IPS DF 6.9 (cell line): ENCODE measurements around the gene CHMP3.
"Not testable (repeated sequence)": the region's sequence is repeated elsewhere in the genome, so short reads cannot be mapped to it uniquely, and the experiment has no call there.

Experiments used
- DNase-seq: peaks from one replicate; pipeline ENCODE4 v3.0.0-alpha.2; 2013; ENCODE audit warnings: low read depth, low spot score
- H3K27ac ChIP-seq: one replicate; pipeline ENCODE4 v1.5.1; 2013; ENCODE audit warnings: low read length, control low read depth
- H3K27me3 ChIP-seq: 2 replicates; pipeline ENCODE4 v1.6.1; 2013; ENCODE audit warnings: mild to moderate bottlenecking, low read length; ENCODE audit not compliant: control insufficient read depth, insufficient read depth
- H3K36me3 ChIP-seq: 2 replicates; pipeline ENCODE4 v1.6.1; 2013; ENCODE audit warnings: low read length; ENCODE audit not compliant: control insufficient read depth, insufficient read depth
- H3K4me1 ChIP-seq: 2 replicates; pipeline ENCODE4 v1.6.1; 2013; ENCODE audit warnings: low read length; ENCODE audit not compliant: control insufficient read depth, insufficient read depth
- H3K4me3 ChIP-seq: 2 replicates; pipeline ENCODE4 v1.5.1; 2013; ENCODE audit warnings: mild to moderate bottlenecking, low read length
- H3K9me3 ChIP-seq: 2 replicates; pipeline ENCODE4 v1.6.1; 2013; ENCODE audit warnings: low read length, inconsistent platforms; ENCODE audit not compliant: control insufficient read depth, insufficient read depth
- WGBS: extraction: QIAGEN DNeasy Blood & Tissue Kit; methylation state at CpG from one replicate; pipeline ENCODE4 v1.1.7; 2013; ENCODE audit warnings: mixed read lengths, missing lambda C conversion rate; ENCODE audit not compliant: insufficient read length, insufficient coverage; 5-methylcytosine and 5-hydroxymethylcytosine counted together

CHMP3 gene

GRCh38 chr2:86549963-86550725 lies 13.1 kb downstream of the CHMP3 start:
- not testable (repeated sequence) for H3K27me3 ChIP-seq, H3K4me3 ChIP-seq, H3K4me1 ChIP-seq, H3K36me3 ChIP-seq, DNase-seq, H3K27ac ChIP-seq, H3K9me3 ChIP-seq
- no CpG with 5 or more reads among the region's 26 CpGs for WGBS

- not testable (repeated sequence) for H3K4me3 ChIP-seq
- WGBS: no CpG with 5 or more reads among the region's 31 CpGs
Observed at GRCh38 chr2:86549440-86549839, 13.8 kb downstream of the CHMP3 start.

DNA sequence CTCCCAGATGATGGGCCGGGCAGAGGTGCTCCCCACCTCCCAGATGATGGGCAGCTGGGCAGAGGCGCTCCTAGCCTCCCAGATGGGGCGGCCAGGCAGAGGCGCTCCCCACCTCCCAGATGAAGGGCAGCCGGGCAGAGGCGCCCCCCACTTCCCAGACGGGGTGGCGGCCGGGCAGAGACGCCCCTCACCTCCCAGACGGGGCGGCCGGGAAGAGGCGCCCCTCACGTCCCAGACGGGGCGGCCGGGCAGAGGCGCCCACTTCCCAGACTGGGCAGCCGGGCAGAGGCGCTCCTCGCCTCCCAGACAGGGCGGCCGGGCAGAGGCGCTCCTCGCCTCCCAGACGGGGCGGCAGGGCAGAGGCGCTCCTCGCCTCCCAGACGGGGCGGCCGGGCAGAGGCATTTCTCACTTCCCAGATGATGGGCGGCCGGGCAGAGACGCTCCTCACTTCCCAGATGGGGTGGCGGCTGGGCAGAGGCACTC lies 14.3 kb downstream of the CHMP3 start:
- not testable (repeated sequence) for H3K27me3 ChIP-seq, H3K4me3 ChIP-seq, H3K4me1 ChIP-seq, H3K9me3 ChIP-seq, DNase-seq, H3K27ac ChIP-seq, H3K36me3 ChIP-seq
- WGBS: no CpG with 5 or more reads among the region's 37 CpGs

More at GRCh38 chr2:86549440-86549839, 13.8 kb downstream of the CHMP3 start:
- not testable (repeated sequence) for H3K9me3 ChIP-seq, H3K27ac ChIP-seq, H3K36me3 ChIP-seq, DNase-seq, H3K4me1 ChIP-seq, H3K27me3 ChIP-seq

GRCh38 chr2:86548165-86548912 lies 14.9 kb downstream of the CHMP3 start:
- not testable (repeated sequence) for DNase-seq, H3K27me3 ChIP-seq, H3K36me3 ChIP-seq, H3K27ac ChIP-seq, H3K4me3 ChIP-seq, H3K4me1 ChIP-seq, H3K9me3 ChIP-seq
- no CpG with 5 or more reads among the region's 20 CpGs for WGBS

- WGBS: no CpG with 5 or more reads among the region's 49 CpGs
- H3K27ac ChIP-seq, DNase-seq, H3K4me3 ChIP-seq, H3K27me3 ChIP-seq, H3K4me1 ChIP-seq, H3K36me3 ChIP-seq, H3K9me3 ChIP-seq: not testable (repeated sequence)
Observed at GRCh38 chr2:86545296-86545924, 17.8 kb downstream of the CHMP3 start.

DNA sequence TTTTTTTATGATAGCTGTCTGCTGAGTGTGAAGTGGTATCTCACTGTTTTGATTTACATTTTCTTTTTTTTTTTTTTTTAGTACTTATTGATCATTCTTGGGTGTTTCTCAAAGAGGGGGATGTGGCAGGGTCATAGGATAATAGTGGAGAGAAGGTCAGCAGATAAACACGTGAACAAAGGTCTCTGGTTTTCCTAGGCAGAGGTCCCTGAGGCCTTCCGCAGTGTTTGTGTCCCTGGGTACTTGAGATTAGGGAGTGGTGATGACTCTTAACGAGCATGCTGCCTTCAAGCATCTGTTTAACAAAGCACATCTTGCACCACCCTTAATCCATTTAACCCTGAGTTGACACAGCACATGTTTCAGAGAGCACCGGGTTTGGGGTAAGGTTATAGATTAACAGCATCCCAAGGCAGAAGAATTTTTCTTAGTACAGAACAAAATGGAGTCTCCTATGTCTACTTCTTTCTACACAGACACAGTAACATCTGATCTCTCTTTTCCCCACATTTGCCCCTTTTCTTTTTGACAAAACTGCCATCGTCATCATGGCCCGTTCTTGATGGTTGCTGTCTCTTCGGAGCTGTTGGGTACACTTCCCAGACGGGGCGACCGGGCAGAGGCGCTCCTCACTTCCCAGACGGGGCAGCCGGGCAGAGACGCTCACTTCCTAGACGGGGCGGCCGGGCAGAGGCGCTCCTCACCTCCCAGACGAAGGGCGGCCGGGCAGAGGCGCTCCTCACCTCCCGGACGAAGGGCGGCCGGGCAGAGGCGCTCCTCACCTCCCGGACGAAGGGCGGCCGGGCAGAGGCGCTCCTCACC lies 18.8 kb downstream of the CHMP3 start:
- not testable (repeated sequence) for H3K27me3 ChIP-seq, H3K9me3 ChIP-seq, DNase-seq, H3K36me3 ChIP-seq, H3K27ac ChIP-seq, H3K4me3 ChIP-seq, H3K4me1 ChIP-seq
- WGBS: no CpG with 5 or more reads among the region's 32 CpGs

GRCh38 chr2:86543793-86544192 lies 19.4 kb downstream of the CHMP3 start:
- Histone ChIP-seq H3K4me1 (no peaks in the 10 kb centered on the region), H3K27me3 (no peaks in the 10 kb centered on the region), H3K27ac (no peak overlapping the region), H3K9me3 (no peaks in the 10 kb centered on the region; the same call in 1 of the 2 replicates), H3K4me3 (no peak overlapping the region), H3K36me3 (no peaks in the 10 kb centered on the region)
- DNase-seq: no peak
- no CpG with 5 or more reads among the region's 2 CpGs for WGBS

DNA sequence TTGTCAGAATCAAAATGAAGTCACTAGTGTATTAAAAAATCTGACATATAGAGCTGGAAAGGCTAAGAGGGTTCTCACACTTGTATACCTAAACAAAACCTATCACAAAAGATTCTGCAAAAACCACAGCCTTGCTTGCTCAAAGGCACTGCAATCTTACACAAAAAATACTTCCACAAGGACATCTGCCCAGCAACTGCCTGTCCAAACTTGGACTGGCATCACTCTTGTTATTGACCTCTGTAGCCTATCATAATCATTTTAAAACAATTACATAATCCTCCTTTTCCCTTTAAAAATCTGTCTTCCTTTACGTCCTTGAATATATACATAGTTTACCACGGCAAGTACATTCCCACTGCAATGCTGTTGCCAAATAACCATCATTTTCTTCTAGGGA lies 19.9 kb downstream of the CHMP3 start:
- no peak for DNase-seq
- Histone ChIP-seq H3K27me3 (no peaks in the 10 kb centered on the region), H3K4me3 (no peak overlapping the region), H3K27ac (no peak overlapping the region), H3K4me1 (no peaks in the 10 kb centered on the region), H3K9me3 (no peaks in the 10 kb centered on the region; the same call in 1 of the 2 replicates), H3K36me3 (no peaks in the 10 kb centered on the region)
- WGBS: 100% methylated on average over 2 of the region's 2 CpGs

GRCh38 chr2:86542814-86543213 lies 20.4 kb downstream of the CHMP3 start:
- H3K4me3 ChIP-seq: no peak overlapping the region
- H3K36me3 ChIP-seq: no peaks in the 10 kb centered on the region
- no peak overlapping the region for H3K27ac ChIP-seq
- DNase-seq: no peak
- no peaks in the 10 kb centered on the region; the same call in 1 of the 2 replicates for H3K9me3 ChIP-seq
- no peaks in the 10 kb centered on the region for H3K27me3 ChIP-seq
- no CpG with 5 or more reads among the region's 1 CpG for WGBS
- no peaks in the 10 kb centered on the region for H3K4me1 ChIP-seq

- Histone ChIP-seq H3K4me1 (no peaks in the 10 kb centered on the region), H3K9me3 (no peaks in the 10 kb centered on the region; the same call in 1 of the 2 replicates), H3K27ac (no peak overlapping the region), H3K36me3 (no peaks in the 10 kb centered on the region), H3K27me3 (no peaks in the 10 kb centered on the region), H3K4me3 (no peak overlapping the region)
- no peak for DNase-seq
- WGBS: no CpG with 5 or more reads among the region's 2 CpGs
Observed at GRCh38 chr2:86541334-86541733, 21.9 kb downstream of the CHMP3 start.
